ENCODE measurements around the gene PMP22.
"Not testable (repeated sequence)": the region's sequence is repeated elsewhere in the genome, so short reads cannot be mapped to it uniquely, and the experiment has no call there.

Gene PMP22

GRCh38 chr17:15200574-15200973, 64.6 kb downstream of the PMP22 start:
- not testable (repeated sequence) for DNase-seq

GRCh38 chr17:15197229-15197628, 67.9 kb downstream of the PMP22 start:
- DNase-seq: no peak

GRCh38 chr17:15194859-15195277, 70.3 kb downstream of the PMP22 start:
- no peak for DNase-seq

- peak; percentile 57 for DNase-seq
These were observed 79.5 kb downstream of the PMP22 start for GRCh38 chr17:15185625-15185991.

- no peak for DNase-seq
These were observed 80.1 kb downstream of the PMP22 start for GRCh38 chr17:15184872-15185624.

GRCh38 chr17:15181816-15182215, 83.3 kb downstream of the PMP22 start:
- no peak for DNase-seq

GRCh38 chr17:15181333-15181732, 83.8 kb downstream of the PMP22 start:
- no peak for DNase-seq

GRCh38 chr17:15180121-15180561, 85.0 kb downstream of the PMP22 start:
- DNase-seq: peak; percentile 33
